HepG2 (cell line): ENCODE results near the gene SAMD10. TPM values are rescaled to one million over a fixed set of nuclear protein-coding genes. Genes with fewer than 3 reads are reported as not detected.

ENCODE experiments used
- FOXA1 ChIP-seq, 2 experiments: fragments of 450-650 bp in 1 of 2; sonication (generic) in 1 of 2; formaldehyde crosslinking in 1 of 2; IDR thresholded peaks; 2 replicates each; pipeline versions ENCODE4 v1.4.0 to v1.6.1; 2016 to 2020; ENCODE audit warnings: missing genetic modification reagents in 1 of 2
- FOXP1 ChIP-seq, 2 experiments: fragments of 450-650 bp in 1 of 2; IDR thresholded peaks; 2 replicates each; pipeline ENCODE4 v1.6.1; 2017 to 2018; ENCODE audit warnings: antibody characterized with exemption in 1 of 2
- GLI4 ChIP-seq: sonication (generic); formaldehyde crosslinking; IDR thresholded peaks from 2 replicates; pipeline ENCODE4 v1.5.1; 2020; ENCODE audit warnings: missing genetic modification reagents, mild to moderate bottlenecking, moderate library complexity, borderline replicate concordance
- HDAC2 ChIP-seq: sonication (generic); formaldehyde crosslinking; IDR thresholded peaks from 2 replicates; pipeline ENCODE4 v1.4.0; 2020; ENCODE audit warnings: missing genetic modification reagents
- NAIF1 ChIP-seq: sonication (generic); formaldehyde crosslinking; IDR thresholded peaks from 2 replicates; pipeline ENCODE4 v1.5.0; 2020; ENCODE audit warnings: mild to moderate bottlenecking, missing genetic modification reagents, borderline replicate concordance
- NFE2 ChIP-seq: sonication (generic); formaldehyde crosslinking; IDR thresholded peaks from 2 replicates; pipeline ENCODE4 v1.4.0; 2020; ENCODE audit warnings: missing genetic modification reagents
- TOE1 ChIP-seq: sonication (generic); formaldehyde crosslinking; IDR thresholded peaks from 2 replicates; pipeline ENCODE4 v1.4.0; 2020; ENCODE audit warnings: mild to moderate bottlenecking, missing genetic modification reagents
- ZNF569 ChIP-seq: sonication (generic); formaldehyde crosslinking; IDR thresholded peaks from 2 replicates; pipeline ENCODE4 v1.5.0; 2020; ENCODE audit warnings: mild to moderate bottlenecking, missing genetic modification reagents, moderate library complexity, borderline replicate concordance
- ZNF619 ChIP-seq: sonication (generic); formaldehyde crosslinking; IDR thresholded peaks from 2 replicates; pipeline ENCODE4 v1.4.0; 2020; ENCODE audit warnings: mild to moderate bottlenecking, missing genetic modification reagents
- ZSCAN31 ChIP-seq: sonication (generic); formaldehyde crosslinking; IDR thresholded peaks from 2 replicates; pipeline ENCODE4 v1.5.0; 2020; ENCODE audit warnings: low read depth, mild to moderate bottlenecking, missing genetic modification reagents
- polyA plus RNA-seq, 8 experiments: library from polyadenylated mRNA; depleted of rRNA in 3 of 8; stranded (reverse) in 7 of 8; unstranded in 1 of 8; fragments of >200 nt; fragmentation: Illumina TruSeq in 4 of 8; extraction: Trizol in 4 of 8; gene quantifications; 2 replicates each; pipeline versions ENCODE4 v1.2.1 to v1.2.3, GENCODE V29; 2011 to 2016; ENCODE audit warnings: low read depth in 4 of 8, missing spikeins in 1 of 8, mixed read lengths in 1 of 8; ENCODE audit not compliant: insufficient read depth in 1 of 8
- total RNA-seq, 5 experiments: library from RNA; depleted of rRNA; stranded (reverse); fragments of >200 nt; fragmentation: Illumina TruSeq; extraction: Trizol; gene quantifications; 2 replicates each; pipeline ENCODE4 v1.2.3, GENCODE V29; 2016; ENCODE audit warnings: low read depth in 1 of 5
- TF ChIP-seq, protein P1 (sequence below): sonication (generic); formaldehyde crosslinking; IDR thresholded peaks from 2 replicates; pipeline ENCODE4 v1.4.0; 2020; ENCODE audit warnings: missing genetic modification reagents, low read depth, mild to moderate bottlenecking, borderline replicate concordance
- TF ChIP-seq, protein P2 (sequence below): sonication (generic); formaldehyde crosslinking; IDR thresholded peaks from 2 replicates; pipeline ENCODE4 v1.5.0; 2020; ENCODE audit warnings: mild to moderate bottlenecking, missing genetic modification reagents, borderline replicate concordance
- TF ChIP-seq, protein P3 (sequence below): IDR thresholded peaks from 2 replicates; pipeline ENCODE4 v1.6.1; 2016; ENCODE audit warnings: control low read depth

Gene SAMD10
- total and polyA plus RNA-seq, 2 of the 13 experiments (the other 11 are each of a cell fraction or from before 2014, with no cell fraction given) = 6.1 to 11.0 TPM

DNA sequence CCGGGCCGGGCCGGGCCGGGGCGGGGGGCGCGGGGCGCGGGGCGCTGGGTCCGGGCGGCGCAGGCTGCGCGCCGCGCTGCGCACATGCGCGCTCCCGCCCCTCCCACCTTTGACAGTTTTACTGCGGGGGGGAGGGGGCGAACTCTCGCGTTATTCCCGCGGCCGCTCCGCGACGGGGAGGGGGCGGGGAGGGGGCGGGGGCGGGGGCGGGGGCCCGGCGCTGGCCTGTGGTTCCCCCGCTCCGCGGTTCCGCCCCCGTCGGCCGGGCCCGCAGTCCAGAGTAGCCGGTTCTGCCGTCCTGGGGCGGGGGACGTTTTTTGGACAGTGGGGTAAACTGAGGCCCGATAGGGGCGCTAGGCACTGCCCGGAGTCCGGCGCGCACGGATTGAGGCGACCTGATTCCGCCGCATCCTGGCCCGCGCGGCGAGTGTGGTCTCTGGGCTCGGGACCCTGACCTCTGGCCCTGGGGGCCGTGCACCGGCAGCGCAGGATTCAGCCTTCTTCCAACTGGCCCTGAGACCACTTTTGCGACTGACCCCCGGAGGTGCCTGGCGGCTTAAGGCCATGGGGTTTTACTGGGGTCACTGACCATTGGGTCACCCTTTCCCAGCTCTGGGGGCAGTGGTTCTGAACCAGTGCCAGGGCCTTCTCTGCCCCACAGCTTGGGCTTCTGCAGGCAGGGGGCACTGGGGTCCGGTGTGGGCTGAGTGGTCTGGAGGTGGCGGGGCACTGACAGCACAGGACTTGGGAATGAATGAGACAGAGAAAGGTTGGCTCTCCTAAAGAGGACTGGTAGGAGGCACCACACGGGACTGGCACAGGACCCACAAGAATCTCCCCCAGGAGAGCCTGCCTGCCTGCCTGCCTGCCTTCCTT is 9.4 kb downstream of the SAMD10 start, which contains the start of gene ZNF512B (continued):
- TF ChIP-seq, protein P1, sequence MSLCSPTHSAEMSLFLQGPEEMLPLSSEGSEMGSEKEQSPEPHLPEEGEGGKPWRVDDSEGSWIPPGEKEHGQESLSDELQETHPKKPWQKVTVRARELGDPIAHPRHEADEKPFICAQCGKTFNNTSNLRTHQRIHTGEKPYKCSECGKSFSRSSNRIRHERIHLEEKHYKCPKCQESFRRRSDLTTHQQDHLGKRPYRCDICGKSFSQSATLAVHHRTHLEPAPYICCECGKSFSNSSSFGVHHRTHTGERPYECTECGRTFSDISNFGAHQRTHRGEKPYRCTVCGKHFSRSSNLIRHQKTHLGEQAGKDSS = no peak
- TF ChIP-seq, protein P2, sequence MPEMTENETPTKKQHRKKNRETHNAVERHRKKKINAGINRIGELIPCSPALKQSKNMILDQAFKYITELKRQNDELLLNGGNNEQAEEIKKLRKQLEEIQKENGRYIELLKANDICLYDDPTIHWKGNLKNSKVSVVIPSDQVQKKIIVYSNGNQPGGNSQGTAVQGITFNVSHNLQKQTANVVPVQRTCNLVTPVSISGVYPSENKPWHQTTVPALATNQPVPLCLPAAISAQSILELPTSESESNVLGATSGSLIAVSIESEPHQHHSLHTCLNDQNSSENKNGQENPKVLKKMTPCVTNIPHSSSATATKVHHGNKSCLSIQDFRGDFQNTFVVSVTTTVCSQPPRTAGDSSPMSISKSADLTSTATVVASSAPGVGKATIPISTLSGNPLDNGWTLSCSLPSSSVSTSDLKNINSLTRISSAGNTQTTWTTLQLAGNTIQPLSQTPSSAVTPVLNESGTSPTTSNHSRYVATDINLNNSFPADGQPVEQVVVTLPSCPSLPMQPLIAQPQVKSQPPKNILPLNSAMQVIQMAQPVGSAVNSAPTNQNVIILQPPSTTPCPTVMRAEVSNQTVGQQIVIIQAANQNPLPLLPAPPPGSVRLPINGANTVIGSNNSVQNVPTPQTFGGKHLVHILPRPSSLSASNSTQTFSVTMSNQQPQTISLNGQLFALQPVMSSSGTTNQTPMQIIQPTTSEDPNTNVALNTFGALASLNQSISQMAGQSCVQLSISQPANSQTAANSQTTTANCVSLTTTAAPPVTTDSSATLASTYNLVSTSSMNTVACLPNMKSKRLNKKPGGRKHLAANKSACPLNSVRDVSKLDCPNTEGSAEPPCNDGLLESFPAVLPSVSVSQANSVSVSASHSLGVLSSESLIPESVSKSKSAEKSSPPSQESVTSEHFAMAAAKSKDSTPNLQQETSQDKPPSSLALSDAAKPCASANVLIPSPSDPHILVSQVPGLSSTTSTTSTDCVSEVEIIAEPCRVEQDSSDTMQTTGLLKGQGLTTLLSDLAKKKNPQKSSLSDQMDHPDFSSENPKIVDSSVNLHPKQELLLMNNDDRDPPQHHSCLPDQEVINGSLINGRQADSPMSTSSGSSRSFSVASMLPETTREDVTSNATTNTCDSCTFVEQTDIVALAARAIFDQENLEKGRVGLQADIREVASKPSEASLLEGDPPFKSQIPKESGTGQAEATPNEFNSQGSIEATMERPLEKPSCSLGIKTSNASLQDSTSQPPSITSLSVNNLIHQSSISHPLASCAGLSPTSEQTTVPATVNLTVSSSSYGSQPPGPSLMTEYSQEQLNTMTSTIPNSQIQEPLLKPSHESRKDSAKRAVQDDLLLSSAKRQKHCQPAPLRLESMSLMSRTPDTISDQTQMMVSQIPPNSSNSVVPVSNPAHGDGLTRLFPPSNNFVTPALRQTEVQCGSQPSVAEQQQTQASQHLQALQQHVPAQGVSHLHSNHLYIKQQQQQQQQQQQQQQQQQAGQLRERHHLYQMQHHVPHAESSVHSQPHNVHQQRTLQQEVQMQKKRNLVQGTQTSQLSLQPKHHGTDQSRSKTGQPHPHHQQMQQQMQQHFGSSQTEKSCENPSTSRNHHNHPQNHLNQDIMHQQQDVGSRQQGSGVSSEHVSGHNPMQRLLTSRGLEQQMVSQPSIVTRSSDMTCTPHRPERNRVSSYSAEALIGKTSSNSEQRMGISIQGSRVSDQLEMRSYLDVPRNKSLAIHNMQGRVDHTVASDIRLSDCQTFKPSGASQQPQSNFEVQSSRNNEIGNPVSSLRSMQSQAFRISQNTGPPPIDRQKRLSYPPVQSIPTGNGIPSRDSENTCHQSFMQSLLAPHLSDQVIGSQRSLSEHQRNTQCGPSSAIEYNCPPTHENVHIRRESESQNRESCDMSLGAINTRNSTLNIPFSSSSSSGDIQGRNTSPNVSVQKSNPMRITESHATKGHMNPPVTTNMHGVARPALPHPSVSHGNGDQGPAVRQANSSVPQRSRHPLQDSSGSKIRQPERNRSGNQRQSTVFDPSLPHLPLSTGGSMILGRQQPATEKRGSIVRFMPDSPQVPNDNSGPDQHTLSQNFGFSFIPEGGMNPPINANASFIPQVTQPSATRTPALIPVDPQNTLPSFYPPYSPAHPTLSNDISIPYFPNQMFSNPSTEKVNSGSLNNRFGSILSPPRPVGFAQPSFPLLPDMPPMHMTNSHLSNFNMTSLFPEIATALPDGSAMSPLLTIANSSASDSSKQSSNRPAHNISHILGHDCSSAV (CRISPR knock-in tag) = no peak
- TF ChIP-seq GLI4 (CRISPR knock-in tag) (no peak; the same call in 1 of the 2 replicates), FOXP1 (IDR thresholded peaks at IDR 0.05) (no peak), FOXP1 (CRISPR knock-in tag; IDR thresholded peaks at IDR 0.05) (no peak), NAIF1 (CRISPR knock-in tag) (no peak), NFE2 (no peak), ZSCAN31 (CRISPR knock-in tag) (no peak), ZNF569 (CRISPR knock-in tag) (no peak), ZNF619 (CRISPR knock-in tag) (peak; percentile 81; the same call in 1 of the 2 replicates), HDAC2 (0 out of 2 replicates have a peak, but pooled peaks have one; percentile 34), FOXA1 (IDR thresholded peaks at IDR 0.05) (no peak), FOXA1 (CRISPR knock-in tag; IDR thresholded peaks at IDR 0.05) (0 out of 2 replicates have a peak, but pooled peaks have one; percentile 4), TOE1 (CRISPR knock-in tag) (no peak)
- TF ChIP-seq, protein P3, sequence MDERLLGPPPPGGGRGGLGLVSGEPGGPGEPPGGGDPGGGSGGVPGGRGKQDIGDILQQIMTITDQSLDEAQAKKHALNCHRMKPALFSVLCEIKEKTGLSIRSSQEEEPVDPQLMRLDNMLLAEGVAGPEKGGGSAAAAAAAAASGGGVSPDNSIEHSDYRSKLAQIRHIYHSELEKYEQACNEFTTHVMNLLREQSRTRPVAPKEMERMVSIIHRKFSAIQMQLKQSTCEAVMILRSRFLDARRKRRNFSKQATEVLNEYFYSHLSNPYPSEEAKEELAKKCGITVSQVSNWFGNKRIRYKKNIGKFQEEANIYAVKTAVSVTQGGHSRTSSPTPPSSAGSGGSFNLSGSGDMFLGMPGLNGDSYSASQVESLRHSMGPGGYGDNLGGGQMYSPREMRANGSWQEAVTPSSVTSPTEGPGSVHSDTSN (CRISPR knock-in tag) = no peak
